Medulla oblongata (tissue), 1 donor: ENCODE data around the gene PLK1.
"Not testable (repeated sequence)": the region's sequence is repeated elsewhere in the genome, so short reads cannot be mapped to it uniquely, and the experiment has no call there.

Experiments used
- DNase-seq: peaks from one replicate; pipeline ENCODE4 v3.0.0-alpha.2; 2015; ENCODE audit errors: extremely low spot score

The PLK1 gene

DNA sequence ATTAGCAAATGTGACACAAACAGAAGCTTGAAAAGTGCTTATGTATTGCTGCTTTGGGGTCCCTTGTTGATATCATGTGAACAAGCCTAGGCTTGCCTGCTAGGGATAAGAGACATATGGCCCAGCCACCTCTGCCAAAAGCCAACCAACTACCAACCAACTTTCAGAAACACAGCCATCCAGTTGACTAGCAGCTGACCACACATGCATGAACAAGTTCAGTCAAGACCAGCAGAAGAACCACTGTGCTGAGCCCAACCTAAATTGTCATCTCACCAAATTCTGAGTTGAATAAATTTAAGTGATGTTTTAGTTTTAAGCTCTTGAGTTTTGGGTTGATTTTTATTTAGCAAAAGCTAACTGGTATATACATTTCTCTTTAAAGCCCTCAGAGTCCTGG, 30.8 kb downstream of the PLK1 start:
- no peak for DNase-seq

DNA sequence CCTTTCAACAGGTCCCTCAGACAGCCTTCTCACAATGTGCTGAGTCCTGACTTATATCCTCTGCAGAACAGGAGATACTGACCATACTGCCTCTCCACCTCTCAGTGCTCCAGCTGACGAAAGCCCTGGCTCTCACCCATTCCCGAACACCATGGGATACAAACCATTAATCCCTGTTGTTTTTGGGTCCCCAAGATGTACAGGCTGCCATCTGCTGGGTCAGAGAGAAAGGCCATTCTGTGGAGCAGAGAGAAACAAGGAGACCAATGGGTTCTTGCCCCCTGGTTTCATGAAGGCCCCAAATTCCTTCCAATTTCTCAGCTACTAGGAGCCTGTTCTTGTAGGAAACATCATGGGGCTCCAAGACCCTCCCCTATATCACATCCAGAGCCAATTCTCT, 31.3 kb downstream of the PLK1 start:
- DNase-seq = no peak

- no peak for DNase-seq
These were observed 31.8 kb downstream of the PLK1 start for GRCh38 chr16:23710504-23710903.

DNA sequence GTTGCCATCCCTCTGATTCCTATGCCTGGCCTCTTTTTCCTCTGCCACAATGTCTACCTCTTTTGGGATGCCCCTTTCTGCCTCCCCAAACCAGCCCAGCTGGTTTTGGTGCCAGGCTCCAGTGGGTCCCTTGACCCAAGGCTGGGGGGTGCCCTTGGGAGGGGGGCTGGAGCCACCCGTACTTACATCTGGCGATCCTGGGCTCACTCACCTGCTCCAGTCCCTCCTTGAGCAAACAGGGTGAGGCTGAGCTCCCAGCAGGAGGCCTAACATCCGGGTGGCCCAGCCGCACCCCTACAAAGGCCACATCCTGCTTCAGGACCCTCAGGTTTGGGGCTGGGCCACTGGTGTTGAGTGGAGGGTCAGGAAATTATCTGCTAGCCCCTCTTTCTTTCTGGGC, 33.1 kb downstream of the PLK1 start:
- no peak for DNase-seq

- no peak for DNase-seq
These were observed 34.3 kb downstream of the PLK1 start, which contains the start of gene ERN2 for GRCh38 chr16:23712976-23713375. Gene ERN2, minus strand, starts transcription at chr16:23713222. Its CDS starts 35 bp downstream, at chr16:23713187.

- no peak for DNase-seq
These were observed 37.8 kb downstream of the PLK1 start for GRCh38 chr16:23716484-23716883.

DNA sequence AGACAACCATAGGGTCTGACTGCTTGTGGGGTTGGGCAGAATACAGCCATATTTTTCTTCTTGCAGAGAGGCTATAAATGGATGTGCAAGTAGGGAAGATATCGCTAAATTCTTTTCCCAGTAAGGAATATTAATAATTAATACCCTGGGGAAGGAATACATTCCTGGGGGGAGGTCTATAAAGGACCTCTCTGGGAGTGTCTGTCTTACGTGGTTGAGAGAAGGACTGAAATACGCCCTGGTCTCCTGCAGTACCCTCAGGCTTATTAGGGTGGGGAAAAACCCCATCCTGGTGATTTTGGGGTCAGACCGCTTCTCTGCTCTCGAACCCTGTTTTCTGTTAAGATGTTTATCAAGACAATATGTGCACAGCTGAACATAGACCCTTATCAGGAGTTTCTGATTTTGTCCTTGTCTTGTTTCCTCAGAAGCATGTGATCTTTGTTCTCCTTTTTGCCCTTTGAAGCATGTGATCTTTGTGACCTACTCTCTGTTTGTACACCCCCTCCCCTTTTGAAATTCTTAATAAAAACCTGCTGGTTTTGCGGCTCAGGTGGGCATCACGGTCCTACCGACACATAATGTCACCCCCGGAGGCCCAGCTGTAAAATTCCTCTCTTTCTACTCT, 44.0 kb downstream of the PLK1 start:
- DNase-seq = not testable (repeated sequence)

DNA sequence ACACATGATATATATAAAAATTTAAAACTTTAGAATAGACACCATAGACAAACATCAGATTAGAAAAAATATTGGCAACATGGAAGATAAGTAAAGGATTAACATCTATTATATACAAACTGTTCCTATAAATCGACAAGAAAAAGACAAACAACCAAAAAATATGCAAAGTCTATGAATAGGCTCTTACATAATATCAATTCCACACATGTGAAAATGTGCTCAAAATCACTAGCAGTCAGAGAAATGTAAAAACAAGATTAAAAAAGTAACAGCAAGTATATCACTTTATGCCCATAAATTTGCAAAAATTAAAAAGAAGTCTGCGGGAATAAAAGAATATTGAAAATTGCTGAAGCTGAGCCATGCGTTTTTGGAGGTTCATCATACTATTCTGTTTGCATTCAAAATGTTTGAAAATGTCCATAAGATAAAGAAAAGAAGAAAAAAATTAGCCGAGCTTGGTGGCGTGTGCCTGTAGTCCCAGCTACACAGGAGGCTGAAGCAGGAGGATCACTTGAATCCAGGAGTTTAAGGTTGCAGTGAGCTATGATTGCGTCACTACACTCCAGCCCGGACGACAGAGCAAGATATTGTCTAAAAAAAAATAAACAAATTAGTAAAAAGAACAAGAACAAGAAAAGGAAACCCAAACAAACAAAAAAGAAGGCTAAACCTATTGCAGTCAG, 45.6 kb downstream of the PLK1 start:
- no peak for DNase-seq

DNA sequence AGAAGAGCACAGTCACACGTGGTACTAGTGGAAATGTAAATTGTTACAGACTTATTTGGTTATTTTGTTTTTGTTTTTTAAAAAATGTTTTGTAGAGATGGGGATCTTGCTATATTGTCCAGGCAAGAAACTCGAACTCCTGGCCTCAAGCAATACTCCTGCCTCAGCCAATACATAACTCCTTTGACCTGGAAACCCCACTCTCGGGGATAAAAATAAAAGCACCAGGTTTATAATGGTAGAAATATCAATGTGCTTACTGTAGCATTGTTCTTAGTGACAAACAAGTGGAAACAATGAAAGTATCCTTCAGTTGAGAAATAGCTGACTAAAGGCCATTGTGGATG, 46.1 kb downstream of the PLK1 start:
- DNase-seq = no peak

DNA sequence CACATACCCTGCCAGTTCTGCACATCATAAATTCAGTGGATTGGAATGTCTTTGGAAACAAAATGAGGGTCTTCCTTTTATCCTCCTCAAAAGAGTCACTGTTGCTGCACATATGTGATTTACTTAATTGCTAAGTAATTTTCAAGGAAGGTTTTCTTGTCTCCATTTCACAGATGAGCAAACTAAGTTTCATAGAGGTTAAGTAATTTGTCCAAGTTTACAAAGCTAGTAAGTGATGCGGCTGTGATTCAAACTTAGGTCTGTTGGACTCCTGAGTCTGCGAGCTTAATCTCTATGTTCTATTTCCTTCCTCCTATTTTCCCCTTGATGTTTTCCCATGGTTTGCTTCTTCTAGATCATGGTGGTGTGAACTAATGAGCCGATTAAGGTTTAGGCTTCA, 48.0 kb downstream of the PLK1 start:
- DNase-seq = no peak

DNA sequence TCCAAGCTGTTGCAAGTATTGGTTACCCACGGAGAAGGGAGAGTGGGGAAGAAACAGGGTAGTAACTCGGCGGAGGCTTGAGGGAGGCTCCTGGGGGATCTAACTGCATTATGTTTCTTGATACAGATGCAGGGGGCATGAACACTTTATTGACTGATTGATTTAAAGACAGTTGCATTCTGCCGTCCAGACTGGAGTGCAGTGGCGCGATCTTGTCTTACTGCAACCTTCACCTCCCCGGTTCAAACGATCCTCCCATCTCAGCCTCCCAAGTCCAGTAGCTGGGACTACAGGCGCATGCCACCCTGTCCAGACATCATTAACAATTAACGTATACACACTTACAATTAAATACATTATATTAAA, 49.4 kb downstream of the PLK1 start:
- no peak for DNase-seq

GRCh38 chr16:23729503-23730424, 51.1 kb downstream of the PLK1 start:
- DNase-seq = no peak

DNA sequence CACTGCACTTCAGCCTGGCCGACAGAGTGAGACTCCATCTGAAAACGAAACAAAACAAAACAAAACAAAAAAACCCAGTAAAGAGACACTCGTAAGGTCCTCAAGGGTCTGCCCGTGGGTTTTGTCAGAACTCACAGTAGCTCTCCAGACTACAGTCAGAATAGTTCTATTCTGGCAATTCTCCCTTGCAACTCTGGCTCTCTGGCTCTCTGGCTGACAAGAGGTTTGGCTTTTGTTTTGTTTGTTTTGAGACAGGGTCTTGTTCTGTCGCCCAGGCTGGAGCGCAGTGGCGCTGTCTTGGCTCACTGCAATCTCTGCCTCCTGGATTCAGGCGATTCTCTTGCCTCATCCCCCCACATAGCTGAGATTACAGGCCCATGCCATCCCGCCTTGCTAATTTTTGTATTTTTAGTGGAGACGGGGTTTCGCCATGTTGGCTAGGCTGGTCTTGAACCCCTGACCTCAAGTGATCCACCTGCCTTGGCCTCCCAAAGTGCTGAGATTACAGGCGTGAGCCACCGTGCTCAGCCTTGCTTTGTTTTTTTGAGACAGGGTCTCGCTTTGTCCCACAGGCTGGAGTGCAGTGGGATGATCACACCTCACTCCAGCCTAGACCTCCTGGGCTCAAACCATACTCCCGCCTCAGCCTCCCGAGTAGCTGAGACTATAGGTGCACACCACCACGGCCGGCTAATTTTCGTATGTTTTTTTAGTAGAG, 55.6 kb downstream of the PLK1 start:
- DNase-seq = no peak

DNA sequence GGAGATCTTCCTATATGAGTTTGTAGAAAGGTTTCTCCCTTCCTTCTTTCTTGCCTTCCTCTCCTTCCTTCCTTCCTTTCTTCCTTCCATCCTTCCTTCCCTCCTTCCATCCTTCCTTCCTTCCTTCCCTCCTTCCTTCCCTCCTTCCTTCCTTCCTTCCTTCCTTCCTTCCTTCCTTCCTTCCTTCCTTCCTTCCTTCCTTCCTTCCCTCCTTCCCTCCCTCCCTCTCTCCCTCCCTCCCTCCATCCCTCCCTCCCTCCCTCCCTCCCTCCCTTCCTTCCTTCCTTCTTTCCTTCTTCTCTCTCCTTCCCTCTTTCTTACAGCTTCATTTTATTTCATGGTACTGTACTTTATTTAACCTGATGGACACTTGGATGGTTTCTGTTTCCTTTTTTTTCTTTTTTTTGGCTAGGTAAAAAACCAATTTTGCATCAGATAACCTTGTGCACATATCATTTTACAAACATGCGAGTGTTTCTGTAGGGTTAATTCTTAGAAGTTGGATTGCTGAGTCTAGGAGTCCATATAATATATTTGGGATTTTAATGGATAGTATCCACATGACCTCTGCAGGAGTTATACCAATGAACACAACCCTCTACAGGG, 58.8 kb downstream of the PLK1 start:
- not testable (repeated sequence) for DNase-seq

DNA sequence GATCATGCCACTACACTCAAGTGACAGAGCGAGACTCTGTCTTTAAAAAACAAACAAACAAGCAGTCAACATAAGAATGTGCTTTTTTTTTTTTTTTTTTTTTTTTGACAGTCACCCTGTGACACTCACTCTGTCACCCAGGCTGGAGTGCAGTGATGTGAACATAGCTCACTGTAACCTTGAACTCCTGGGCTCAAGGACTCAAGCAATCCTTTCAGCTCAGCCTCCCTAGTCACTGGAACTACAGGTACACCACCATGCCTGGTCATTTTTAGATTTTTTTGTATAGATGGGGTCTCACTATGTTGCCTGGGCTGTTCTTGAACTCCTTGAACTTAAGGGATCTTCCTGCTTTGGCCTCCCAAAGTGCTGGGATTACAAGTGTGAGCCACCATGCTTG, 60.8 kb downstream of the PLK1 start:
- DNase-seq = no peak
